Measurements from ENCODE around the gene CNKSR1.

Gene CNKSR1

GRCh38 chr1:26177182-26177684, at the start of gene CNKSR1:
Gene CNKSR1 (plus strand): TSS chr1:26177491. CDS start chr1:26177548, 57 bp downstream.
- Mint-ChIP-seq H3K36me3 (ENCODE audit: low read depth) (peaks cover 7% of the 10 kb centered on the region), H3K27me3 (no peaks in the 10 kb centered on the region), H3K4me3 (no peak within 1 kb of the TSS), H3K27ac (no peak within 1 kb of the TSS), H3K4me1 (ENCODE audit: low read depth) (peaks cover 7% of the 10 kb centered on the region), H3K9me3 (no peaks in the 10 kb centered on the region)
- no peak for DNase-seq

GRCh38 chr1:26129778-26130177, 47.5 kb upstream of the CNKSR1 start:
- no peak for DNase-seq
- Mint-ChIP-seq H3K36me3 (ENCODE audit: low read depth) (peaks cover 2% of the 10 kb centered on the region), H3K9me3 (no peaks in the 10 kb centered on the region), H3K4me1 (ENCODE audit: low read depth) (peaks cover 35% of the 10 kb centered on the region), H3K27me3 (no peaks in the 10 kb centered on the region), H3K4me3 (no peak overlapping the region), H3K27ac (no peak overlapping the region)

GRCh38 chr1:26130695-26131094, 46.6 kb upstream of the CNKSR1 start:
- Mint-ChIP-seq H3K4me1 (ENCODE audit: low read depth) (peaks cover 28% of the 10 kb centered on the region), H3K36me3 (ENCODE audit: low read depth) (no peaks in the 10 kb centered on the region), H3K27me3 (no peaks in the 10 kb centered on the region), H3K27ac (no peak overlapping the region), H3K9me3 (no peaks in the 10 kb centered on the region), H3K4me3 (no peak overlapping the region)
- DNase-seq: no peak

- peaks cover 14% of the 10 kb centered on the region for H3K4me1 Mint-ChIP-seq (ENCODE audit: low read depth)
These were observed 45.0 kb upstream of the CNKSR1 start for GRCh38 chr1:26132128-26132833.

GRCh38 chr1:26132834-26133167, 44.5 kb upstream of the CNKSR1 start:
- Mint-ChIP-seq H3K4me3 (no peak overlapping the region), H3K36me3 (ENCODE audit: low read depth) (no peaks in the 10 kb centered on the region), H3K27ac (no peak overlapping the region), H3K27me3 (no peaks in the 10 kb centered on the region), H3K4me1 (ENCODE audit: low read depth) (peaks cover 9% of the 10 kb centered on the region), H3K9me3 (no peaks in the 10 kb centered on the region)
- DNase-seq: no peak

More at GRCh38 chr1:26132128-26132833, 45.0 kb upstream of the CNKSR1 start:
- no peak for DNase-seq
- no peak overlapping the region for H3K27ac Mint-ChIP-seq
- no peaks in the 10 kb centered on the region for H3K36me3 Mint-ChIP-seq (ENCODE audit: low read depth)
- H3K4me3 Mint-ChIP-seq: no peak overlapping the region
- H3K9me3 Mint-ChIP-seq: no peaks in the 10 kb centered on the region
- no peaks in the 10 kb centered on the region for H3K27me3 Mint-ChIP-seq

- no peak for DNase-seq
- H3K9me3 Mint-ChIP-seq: no peaks in the 10 kb centered on the region
- H3K4me1 Mint-ChIP-seq (ENCODE audit: low read depth): peaks cover 10% of the 10 kb centered on the region
- no peaks in the 10 kb centered on the region for H3K27me3 Mint-ChIP-seq
- no peak overlapping the region for H3K27ac Mint-ChIP-seq
- H3K4me3 Mint-ChIP-seq: no peak overlapping the region
- no peaks in the 10 kb centered on the region for H3K36me3 Mint-ChIP-seq (ENCODE audit: low read depth)
These were observed 42.8 kb upstream of the CNKSR1 start for GRCh38 chr1:26134466-26134865.

- no peaks in the 10 kb centered on the region for H3K27me3 Mint-ChIP-seq
- DNase-seq: no peak
- H3K9me3 Mint-ChIP-seq: no peaks in the 10 kb centered on the region
- no peak overlapping the region for H3K4me3 Mint-ChIP-seq
- H3K27ac Mint-ChIP-seq: no peak overlapping the region
- peaks cover 8% of the 10 kb centered on the region for H3K4me1 Mint-ChIP-seq (ENCODE audit: low read depth)
- no peaks in the 10 kb centered on the region for H3K36me3 Mint-ChIP-seq (ENCODE audit: low read depth)
These were observed 38.2 kb upstream of the CNKSR1 start for GRCh38 chr1:26138974-26139558.

- no peak for DNase-seq
- Mint-ChIP-seq H3K4me3 (no peak overlapping the region), H3K9me3 (no peaks in the 10 kb centered on the region), H3K27me3 (no peaks in the 10 kb centered on the region), H3K27ac (no peak overlapping the region), H3K36me3 (ENCODE audit: low read depth) (no peaks in the 10 kb centered on the region), H3K4me1 (ENCODE audit: low read depth) (peaks cover 13% of the 10 kb centered on the region)
These were observed 35.1 kb upstream of the CNKSR1 start for GRCh38 chr1:26142159-26142558.

- H3K36me3 Mint-ChIP-seq (ENCODE audit: low read depth): no peaks in the 10 kb centered on the region
- peaks cover 6% of the 10 kb centered on the region for H3K4me1 Mint-ChIP-seq (ENCODE audit: low read depth)
- no peaks in the 10 kb centered on the region for H3K27me3 Mint-ChIP-seq
- H3K27ac Mint-ChIP-seq: no peak overlapping the region
- no peaks in the 10 kb centered on the region for H3K9me3 Mint-ChIP-seq
- H3K4me3 Mint-ChIP-seq: no peak overlapping the region
- DNase-seq: peak; percentile 80
These were observed 32.0 kb upstream of the CNKSR1 start for GRCh38 chr1:26145041-26145959.

GRCh38 chr1:26145960-26146294, 31.4 kb upstream of the CNKSR1 start:
- no peak overlapping the region for H3K27ac Mint-ChIP-seq
- peaks cover 6% of the 10 kb centered on the region for H3K4me1 Mint-ChIP-seq (ENCODE audit: low read depth)
- no peaks in the 10 kb centered on the region for H3K27me3 Mint-ChIP-seq
- no peak for DNase-seq
- H3K9me3 Mint-ChIP-seq: no peaks in the 10 kb centered on the region
- H3K4me3 Mint-ChIP-seq: no peak overlapping the region
- no peaks in the 10 kb centered on the region for H3K36me3 Mint-ChIP-seq (ENCODE audit: low read depth)

- Mint-ChIP-seq H3K27me3 (peaks cover 5% of the 10 kb centered on the region), H3K4me3 (no peak overlapping the region)
These were observed 28.4 kb upstream of the CNKSR1 start for GRCh38 chr1:26148887-26149286.

GRCh38 chr1:26153966-26154532, 23.2 kb upstream of the CNKSR1 start:
- Mint-ChIP-seq H3K36me3 (ENCODE audit: low read depth) (no peaks in the 10 kb centered on the region), H3K27ac (no peak overlapping the region), H3K4me3 (no peak overlapping the region), H3K27me3 (peaks cover 44% of the 10 kb centered on the region), H3K9me3 (no peaks in the 10 kb centered on the region), H3K4me1 (ENCODE audit: low read depth) (peaks cover 3% of the 10 kb centered on the region)
- no peak for DNase-seq

More at GRCh38 chr1:26148887-26149286, 28.4 kb upstream of the CNKSR1 start:
- Mint-ChIP-seq H3K27ac (no peak overlapping the region), H3K4me1 (ENCODE audit: low read depth) (peaks cover 6% of the 10 kb centered on the region), H3K36me3 (ENCODE audit: low read depth) (no peaks in the 10 kb centered on the region), H3K9me3 (no peaks in the 10 kb centered on the region)
- no peak for DNase-seq

- Mint-ChIP-seq H3K27me3 (peaks cover 51% of the 10 kb centered on the region), H3K4me1 (ENCODE audit: low read depth) (peaks cover 3% of the 10 kb centered on the region), H3K4me3 (no peak overlapping the region), H3K36me3 (ENCODE audit: low read depth) (no peaks in the 10 kb centered on the region), H3K27ac (no peak overlapping the region), H3K9me3 (no peaks in the 10 kb centered on the region)
- DNase-seq: no peak
These were observed 22.5 kb upstream of the CNKSR1 start for GRCh38 chr1:26154750-26155149.

- Mint-ChIP-seq H3K4me1 (ENCODE audit: low read depth) (peaks cover 3% of the 10 kb centered on the region), H3K27me3 (peaks cover 57% of the 10 kb centered on the region), H3K4me3 (no peak overlapping the region), H3K9me3 (no peaks in the 10 kb centered on the region), H3K36me3 (ENCODE audit: low read depth) (no peaks in the 10 kb centered on the region), H3K27ac (no peak overlapping the region)
- DNase-seq: no peak
These were observed 21.7 kb upstream of the CNKSR1 start for GRCh38 chr1:26155370-26156284.
